SK-N-SH (cell line): Measurements from ENCODE around the gene APOL2. TPM values are rescaled to one million over a fixed set of nuclear protein-coding genes. Genes with fewer than 3 reads are reported as not detected.

Source experiments
- CTCF ChIA-PET: fragments of 300-600, 350-600 bp; formaldehyde crosslinking; extraction: SDS; loops from one replicate; lab custom pipeline; 2021; lab: Yijun Ruan, JAX
- POLR2A ChIA-PET: fragments of 350-600 bp; sonication (Branson Sonifier 250); formaldehyde crosslinking; extraction: SDS; loops from one replicate; lab custom pipeline; 2020; ENCODE audit warnings: antibody characterized with exemption, inconsistent platforms; lab: Yijun Ruan, JAX
- DNase-seq: peaks from one replicate; pipeline ENCODE4 v3.0.0; 2012
- H2AFZ ChIP-seq: fragments of 200-600 bp; sonication (generic); 2 replicates; pipeline ENCODE4 v1.8.1; 2016; ENCODE audit warnings: antibody characterized with exemption, mild to moderate bottlenecking, low read depth
- H3F3A ChIP-seq: fragments of 200-600 bp; sonication (generic); replicated peaks from 2 replicates; pipeline ENCODE3; 2016; ENCODE audit warnings: antibody characterized with exemption, mild to moderate bottlenecking; ENCODE audit not compliant: insufficient read depth
- H3K27ac ChIP-seq, 2 experiments: fragments of 200-500 bp in 1 of 2; fragments of 200-600 bp in 1 of 2; sonication (Bioruptor generic) in 1 of 2; sonication (generic), shearing (Covaris generic) in 1 of 2; 2 replicates each; pipeline versions ENCODE4 v1.5.1 to v1.6.1; 2014 to 2016; ENCODE audit warnings: low read depth in 2 of 2, inconsistent platforms in 1 of 2, low read length in 1 of 2, mild to moderate bottlenecking in 1 of 2, mixed read lengths in 1 of 2
- H3K27me3 ChIP-seq: fragments of 200-600 bp; sonication (generic), shearing (Covaris generic); 2 replicates; pipeline ENCODE4 v1.6.1; 2016; ENCODE audit warnings: mixed run types; ENCODE audit not compliant: insufficient read depth
- H3K36me3 ChIP-seq, 2 experiments: fragments of 200-500 bp in 1 of 2; fragments of 200-600 bp in 1 of 2; sonication (Bioruptor generic) in 1 of 2; sonication (generic) in 1 of 2; replicated peaks in 1 of 2; 2 replicates each; pipeline versions ENCODE3 to v1.5.1; 2014 to 2016; ENCODE audit warnings: low read length in 1 of 2, mild to moderate bottlenecking in 1 of 2; ENCODE audit not compliant: insufficient read depth in 2 of 2, control insufficient read depth in 1 of 2
- H3K4me1 ChIP-seq, 2 experiments: fragments of 200-500 bp in 1 of 2; fragments of 200-600 bp in 1 of 2; sonication (Bioruptor generic) in 1 of 2; sonication (generic), shearing (Covaris generic) in 1 of 2; 2 replicates each; pipeline versions ENCODE4 v1.5.1 to v1.6.1; 2014 to 2016; ENCODE audit warnings: low read depth in 1 of 2, low read length in 1 of 2, mixed run types in 1 of 2; ENCODE audit not compliant: insufficient read depth in 2 of 2, control insufficient read depth in 1 of 2
- H3K4me2 ChIP-seq: fragments of 200-600 bp; sonication (generic), shearing (Covaris generic); 2 replicates; pipeline ENCODE4 v1.6.1; 2017; ENCODE audit warnings: mixed run types
- H3K4me3 ChIP-seq, 2 experiments: fragments of 200-500 bp in 1 of 2; fragments of 200-600 bp in 1 of 2; sonication (Bioruptor generic) in 1 of 2; sonication (generic), shearing (Covaris generic) in 1 of 2; 2 replicates each; pipeline versions ENCODE4 v1.5.1 to v1.8.1; 2014 to 2016; ENCODE audit warnings: low read depth in 2 of 2, inconsistent platforms in 1 of 2, low read length in 1 of 2, mild to moderate bottlenecking in 1 of 2, mixed read lengths in 1 of 2, moderate library complexity in 1 of 2
- H3K79me2 ChIP-seq: fragments of 200-600 bp; sonication (generic); 2 replicates; pipeline ENCODE4 v1.8.1; 2017; ENCODE audit warnings: mild to moderate bottlenecking; ENCODE audit not compliant: insufficient read depth
- H3K9ac ChIP-seq: fragments of 200-600 bp; sonication (generic); 2 replicates; pipeline ENCODE4 v1.6.1; 2017; ENCODE audit warnings: mixed run types
- H3K9me2 ChIP-seq: fragments of 200-600 bp; sonication (generic); 2 replicates; pipeline ENCODE4 v1.6.1; 2017; ENCODE audit warnings: mixed run types
- H3K9me3 ChIP-seq: fragments of 200-600 bp; sonication (generic); 2 replicates; pipeline ENCODE4 v1.6.1; 2017; ENCODE audit warnings: mixed run types, mild to moderate bottlenecking, moderate library complexity
- H4K20me1 ChIP-seq: fragments of 200-600 bp; sonication (generic); 2 replicates; pipeline ENCODE4 v1.6.1; 2017; ENCODE audit warnings: mild to moderate bottlenecking, mixed run types; ENCODE audit not compliant: insufficient read depth
- CHD2 ChIP-seq: fragments of 150-350 bp; IDR thresholded peaks from 2 replicates; pipeline ENCODE4 v1.6.1; 2018; ENCODE audit warnings: low read length; ENCODE audit not compliant: partially characterized antibody
- CTCF ChIP-seq: fragments of 200-600 bp; sonication (generic); IDR thresholded peaks from 2 replicates; pipeline ENCODE4 v1.6.1; 2017; ENCODE audit warnings: antibody characterized with exemption, mild to moderate bottlenecking, moderate library complexity
- ELF1 ChIP-seq: IDR thresholded peaks from 2 replicates; pipeline ENCODE4 v1.4.0; 2012
- FOSL2 ChIP-seq: IDR thresholded peaks from 2 replicates; pipeline ENCODE4 v1.4.0; 2012; ENCODE audit warnings: low read depth, mild to moderate bottlenecking, moderate library complexity, borderline replicate concordance
- FOXM1 ChIP-seq: IDR thresholded peaks from 2 replicates; pipeline ENCODE4 v1.4.0; 2012; ENCODE audit warnings: low read depth, mild to moderate bottlenecking
- GATA2 ChIP-seq: sonication (generic); formaldehyde crosslinking; IDR thresholded peaks from 2 replicates; pipeline ENCODE4 v1.5.0; 2020; ENCODE audit warnings: mild to moderate bottlenecking, missing genetic modification reagents
- MAX ChIP-seq: IDR thresholded peaks from 2 replicates; pipeline ENCODE4 v1.4.0; 2012; ENCODE audit warnings: low read depth
- MXI1 ChIP-seq: IDR thresholded peaks from 2 replicates; pipeline ENCODE4 v1.6.1; 2012; ENCODE audit warnings: mild to moderate bottlenecking, low read depth, low read length, improper control_type of control experiment
- NFIC ChIP-seq: IDR thresholded peaks from 2 replicates; pipeline ENCODE4 v1.4.0; 2012; ENCODE audit warnings: borderline replicate concordance
- NRF1 ChIP-seq: IDR thresholded peaks from 2 replicates; pipeline ENCODE4 v1.6.1; 2012; ENCODE audit warnings: low read depth, mild to moderate bottlenecking, low read length
- POLR2AphosphoS5 ChIP-seq: IDR thresholded peaks from 2 replicates; pipeline ENCODE4 v1.6.1; 2012; ENCODE audit warnings: low read depth, low read length
- RAD21 ChIP-seq: IDR thresholded peaks from 2 replicates; pipeline ENCODE4 v1.6.1; 2012; ENCODE audit warnings: mild to moderate bottlenecking, low read length
- RXRA ChIP-seq: IDR thresholded peaks from 2 replicates; pipeline ENCODE4 v1.4.0; 2012; ENCODE audit warnings: low read depth, mild to moderate bottlenecking, borderline replicate concordance
- SIN3A ChIP-seq: IDR thresholded peaks from 2 replicates; pipeline ENCODE4 v1.6.1; 2012; ENCODE audit warnings: low read depth, mild to moderate bottlenecking, low read length, moderate library complexity, borderline replicate concordance
- SMC3 ChIP-seq: IDR thresholded peaks from 2 replicates; pipeline ENCODE4 v1.6.1; 2012; ENCODE audit warnings: low read depth, low read length, improper control_type of control experiment
- TAF1 ChIP-seq: IDR thresholded peaks from 2 replicates; pipeline ENCODE4 v1.6.1; 2012; ENCODE audit warnings: low read depth, mild to moderate bottlenecking, low read length, moderate library complexity, borderline replicate concordance
- TCF12 ChIP-seq: IDR thresholded peaks from 2 replicates; pipeline ENCODE4 v1.4.0; 2012
- TEAD4 ChIP-seq: IDR thresholded peaks from 2 replicates; pipeline ENCODE4 v1.4.0; 2012; ENCODE audit warnings: mild to moderate bottlenecking, borderline replicate concordance; ENCODE audit not compliant: insufficient read depth
- WGBS: methylation state at CpG from one replicate; pipeline ENCODE4 v1.1.6; 2017; ENCODE audit warnings: low lambda C conversion rate; 5-methylcytosine and 5-hydroxymethylcytosine counted together
- polyA plus RNA-seq, 3 experiments: library from polyadenylated mRNA; depleted of rRNA; stranded (reverse); fragments of >200 nt; gene quantifications; 2 replicates each; pipeline ENCODE4 v1.2.3, GENCODE V29; 2012
- TF ChIP-seq, protein P1 (sequence below): IDR thresholded peaks from 2 replicates; pipeline ENCODE4 v1.6.1; 2012; ENCODE audit warnings: mild to moderate bottlenecking, low read depth, low read length, moderate library complexity
- TF ChIP-seq, protein P2 (sequence below): fragments of 150-350 bp; IDR thresholded peaks from 2 replicates; pipeline ENCODE4 v1.6.1; 2017; ENCODE audit warnings: antibody characterized with exemption, low read length, low read depth, borderline replicate concordance

The APOL2 gene
- 8.3 and 9.4 TPM in 2 replicates for polyA plus RNA-seq (2012; rRNA removed)
- 4.9 and 6.9 TPM in 2 replicates for polyA plus RNA-seq (2012; cell fraction: cytosol; rRNA removed)
- polyA plus RNA-seq (2012; cell fraction: nucleus; rRNA removed), result 21.0 and 23.6 TPM in 2 replicates

- peak within 1 kb of the TSS; percentile 67 for H3K9ac ChIP-seq
- TF ChIP-seq, protein P1, sequence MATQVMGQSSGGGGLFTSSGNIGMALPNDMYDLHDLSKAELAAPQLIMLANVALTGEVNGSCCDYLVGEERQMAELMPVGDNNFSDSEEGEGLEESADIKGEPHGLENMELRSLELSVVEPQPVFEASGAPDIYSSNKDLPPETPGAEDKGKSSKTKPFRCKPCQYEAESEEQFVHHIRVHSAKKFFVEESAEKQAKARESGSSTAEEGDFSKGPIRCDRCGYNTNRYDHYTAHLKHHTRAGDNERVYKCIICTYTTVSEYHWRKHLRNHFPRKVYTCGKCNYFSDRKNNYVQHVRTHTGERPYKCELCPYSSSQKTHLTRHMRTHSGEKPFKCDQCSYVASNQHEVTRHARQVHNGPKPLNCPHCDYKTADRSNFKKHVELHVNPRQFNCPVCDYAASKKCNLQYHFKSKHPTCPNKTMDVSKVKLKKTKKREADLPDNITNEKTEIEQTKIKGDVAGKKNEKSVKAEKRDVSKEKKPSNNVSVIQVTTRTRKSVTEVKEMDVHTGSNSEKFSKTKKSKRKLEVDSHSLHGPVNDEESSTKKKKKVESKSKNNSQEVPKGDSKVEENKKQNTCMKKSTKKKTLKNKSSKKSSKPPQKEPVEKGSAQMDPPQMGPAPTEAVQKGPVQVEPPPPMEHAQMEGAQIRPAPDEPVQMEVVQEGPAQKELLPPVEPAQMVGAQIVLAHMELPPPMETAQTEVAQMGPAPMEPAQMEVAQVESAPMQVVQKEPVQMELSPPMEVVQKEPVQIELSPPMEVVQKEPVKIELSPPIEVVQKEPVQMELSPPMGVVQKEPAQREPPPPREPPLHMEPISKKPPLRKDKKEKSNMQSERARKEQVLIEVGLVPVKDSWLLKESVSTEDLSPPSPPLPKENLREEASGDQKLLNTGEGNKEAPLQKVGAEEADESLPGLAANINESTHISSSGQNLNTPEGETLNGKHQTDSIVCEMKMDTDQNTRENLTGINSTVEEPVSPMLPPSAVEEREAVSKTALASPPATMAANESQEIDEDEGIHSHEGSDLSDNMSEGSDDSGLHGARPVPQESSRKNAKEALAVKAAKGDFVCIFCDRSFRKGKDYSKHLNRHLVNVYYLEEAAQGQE, result no peak
- TF ChIP-seq MAX, result peak; percentile 73
- no peak for TF ChIP-seq ELF1
- no peak for TF ChIP-seq NRF1
- no peak for TF ChIP-seq FOSL2
- no peak for TF ChIP-seq TAF1
- no peak for TF ChIP-seq NFIC
- TF ChIP-seq POLR2AphosphoS5, result peak; percentile 48; the same call in 1 of the 2 replicates
- peak; percentile 66 for TF ChIP-seq RAD21
- peak; percentile 61 for TF ChIP-seq TCF12
- TF ChIP-seq SIN3A, result peak; percentile 72
- peak; percentile 65 for TF ChIP-seq CTCF
- TF ChIP-seq MXI1, result peak; percentile 81
- TF ChIP-seq GATA2 (CRISPR knock-in tag), result no peak
- TF ChIP-seq SMC3, result peak; percentile 52
- TF ChIP-seq TEAD4, result no peak
- no peak for TF ChIP-seq RXRA
- TF ChIP-seq FOXM1, result no peak
- TF ChIP-seq, protein P2, sequence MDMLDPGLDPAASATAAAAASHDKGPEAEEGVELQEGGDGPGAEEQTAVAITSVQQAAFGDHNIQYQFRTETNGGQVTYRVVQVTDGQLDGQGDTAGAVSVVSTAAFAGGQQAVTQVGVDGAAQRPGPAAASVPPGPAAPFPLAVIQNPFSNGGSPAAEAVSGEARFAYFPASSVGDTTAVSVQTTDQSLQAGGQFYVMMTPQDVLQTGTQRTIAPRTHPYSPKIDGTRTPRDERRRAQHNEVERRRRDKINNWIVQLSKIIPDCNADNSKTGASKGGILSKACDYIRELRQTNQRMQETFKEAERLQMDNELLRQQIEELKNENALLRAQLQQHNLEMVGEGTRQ, result no peak
- peak; percentile 44 for TF ChIP-seq CHD2
- H3K27me3 ChIP-seq, result no peaks in the 10 kb centered on the region
- H3K79me2 ChIP-seq, result peaks cover 19% of the 10 kb centered on the region
- H3K36me3 ChIP-seq, result peaks cover 0 to 5% of the 10 kb centered on the region in 2 experiments
- H3K4me2 ChIP-seq, result peak within 1 kb of the TSS; percentile 94
- no peaks in the 10 kb centered on the region for H3K9me3 ChIP-seq
- peaks cover 10 to 25% of the 10 kb centered on the region in 2 experiments; a peak in 1 of 4 replicates for H3K4me1 ChIP-seq
- no peaks in the 10 kb centered on the region for H4K20me1 ChIP-seq
- ChIA-PET POLR2A (interaction anchor here (0.8 to 2.4 kb wide), 3 partner anchors 14 to 42 kb away, joined by 3 to 11 read pairs (median 6); partner anchors contain the start of gene APOL1), CTCF (interaction anchor here (0.6 to 5.0 kb wide), 25 partner anchors 13 to 234 kb away, joined by 3 to 30 read pairs (median 4); partner anchors contain the start of gene APOL4)
- peak within 1 kb of the TSS; percentile 79 to 91 for H3K27ac ChIP-seq
- peak within 1 kb of the TSS; percentile 83 for H2AFZ ChIP-seq
- no peaks in the 10 kb centered on the region for H3K9me2 ChIP-seq
- WGBS, result 21% methylated on average over 13 of the region's 13 CpGs
- H3F3A ChIP-seq, result peaks cover 7% of the 10 kb centered on the region
- peak; percentile 85 for DNase-seq
- peak within 1 kb of the TSS; percentile 61 to 79 for H3K4me3 ChIP-seq
Observed at GRCh38 chr22:36239401-36240171, at the start of gene APOL2. APOL2 (minus strand) TSS chr22:36239527; CDS start chr22:36233162, 6,365 bp downstream.
